GM23338 (cell line): ENCODE measurements around the gene DAZL.

Source experiments
- CREB1 ChIP-seq: fragments of 250-450 bp; sonication (Bioruptor Pico); IDR thresholded peaks from 2 replicates; pipeline ENCODE4 v1.5.0; 2020; ENCODE audit warnings: low read depth, mild to moderate bottlenecking, moderate library complexity
- CTCF ChIP-seq, 2 experiments: fragments of 200-600 bp in 1 of 2; sonication (generic) in 1 of 2; conservative IDR thresholded peaks; 2 replicates each; pipeline versions ENCODE4 v1.5.1 to v1.6.1; 2016 to 2017; ENCODE audit warnings: antibody characterized with exemption in 2 of 2, low read depth in 2 of 2, mild to moderate bottlenecking in 2 of 2, moderate library complexity in 1 of 2
- EZH2 ChIP-seq: fragments of 200-600 bp; sonication (generic); IDR thresholded peaks from one replicate; pipeline ENCODE4 v1.8.0; 2017; ENCODE audit warnings: antibody characterized with exemption, mild to moderate bottlenecking, low read depth; ENCODE audit not compliant: unreplicated experiment
- EZH2phosphoT487 ChIP-seq: fragments of 200-600 bp; sonication (generic); IDR thresholded peaks from one replicate; pipeline ENCODE4 v1.8.1; 2018; ENCODE audit warnings: antibody characterized with exemption; ENCODE audit not compliant: unreplicated experiment
- POLR2AphosphoS5 ChIP-seq: IDR thresholded peaks from 2 replicates; pipeline ENCODE4 v1.6.1; 2016; ENCODE audit warnings: antibody characterized with exemption, low read depth
- REST ChIP-seq: IDR thresholded peaks from one replicate; pipeline ENCODE4 v1.6.1; 2018; ENCODE audit warnings: antibody characterized with exemption; ENCODE audit not compliant: unreplicated experiment

GRCh38 chr3:16568532-16568931, 36.7 kb downstream of the DAZL start:
- TF ChIP-seq POLR2AphosphoS5, result no peak
- TF ChIP-seq CTCF (conservative IDR thresholded peaks at IDR 0.05; ENCODE audit: low read depth in 2 of 2), result no peak
- TF ChIP-seq EZH2, result no peak
- TF ChIP-seq EZH2phosphoT487, result no peak
- TF ChIP-seq CREB1 (CRISPR knock-in tag), result no peak
- no peak for TF ChIP-seq REST
